Epithelial cell of esophagus (primary cell): ENCODE measurements around the gene ESRRA.

Source experiments
- DNase-seq: peaks from one replicate; pipeline ENCODE4 v3.0.0; 2010; ENCODE audit warnings: low read depth
- H3K4me3 ChIP-seq: 2 replicates; pipeline ENCODE4 v1.5.1; 2011; ENCODE audit warnings: mild to moderate bottlenecking, low read length, control low read depth
- CTCF ChIP-seq: IDR thresholded peaks from 2 replicates; pipeline ENCODE4 v1.5.1; 2011; ENCODE audit warnings: low read depth, mild to moderate bottlenecking, low read length, control low read depth, inconsistent platforms; ENCODE audit not compliant: insufficient read depth; ENCODE audit errors: missing control alignments

ESRRA gene

GRCh38 chr11:64317325-64317960, 12.1 kb downstream of the ESRRA start, which contains the start of gene TRMT112:
Gene TRMT112, minus strand, starts transcription at chr11:64317559. Its CDS starts 33 bp downstream, at chr11:64317526.
- H3K4me3 ChIP-seq, result peak within 1 kb of the TSS; percentile 80
- no peak for TF ChIP-seq CTCF
- peak; percentile 100 for DNase-seq

- peak within 1 kb of the TSS; percentile 80 for H3K4me3 ChIP-seq
- DNase-seq, result peak; percentile 97
- TF ChIP-seq CTCF, result peak; percentile 35
Measured at GRCh38 chr11:64317961-64318765, 12.8 kb downstream of the ESRRA start, which contains the start of gene PRDX5. Gene PRDX5, plus strand, starts transcription at chr11:64318121. Its CDS starts 95 bp downstream, at chr11:64318216.

GRCh38 chr11:64318766-64319761, 13.7 kb downstream of the ESRRA start:
- H3K4me3 ChIP-seq, result peak overlapping the region; percentile 80
- TF ChIP-seq CTCF, result no peak
- no peak for DNase-seq

GRCh38 chr11:64320556-64320955, 15.2 kb downstream of the ESRRA start:
- DNase-seq, result no peak
- TF ChIP-seq CTCF, result no peak
- H3K4me3 ChIP-seq, result no peak overlapping the region

- TF ChIP-seq CTCF, result no peak
- DNase-seq, result no peak
- no peak overlapping the region for H3K4me3 ChIP-seq
Measured at GRCh38 chr11:64321026-64321425, 15.7 kb downstream of the ESRRA start.

- DNase-seq, result peak; percentile 89
Measured at GRCh38 chr11:64321533-64321932, 16.2 kb downstream of the ESRRA start.

More at GRCh38 chr11:64321533-64321932, 16.2 kb downstream of the ESRRA start:
- no peak overlapping the region for H3K4me3 ChIP-seq
- TF ChIP-seq CTCF, result no peak
